ENCODE measurements around the gene PPP6R2. TPM values are rescaled to one million over a fixed set of nuclear protein-coding genes. Genes with fewer than 3 reads are reported as not detected.
"Not testable (repeated sequence)": the region's sequence is repeated elsewhere in the genome, so short reads cannot be mapped to it uniquely, and the experiment has no call there.

Gene PPP6R2
- total RNA-seq, 1 experiment from 2014 or later, result 47.8 TPM

DNA sequence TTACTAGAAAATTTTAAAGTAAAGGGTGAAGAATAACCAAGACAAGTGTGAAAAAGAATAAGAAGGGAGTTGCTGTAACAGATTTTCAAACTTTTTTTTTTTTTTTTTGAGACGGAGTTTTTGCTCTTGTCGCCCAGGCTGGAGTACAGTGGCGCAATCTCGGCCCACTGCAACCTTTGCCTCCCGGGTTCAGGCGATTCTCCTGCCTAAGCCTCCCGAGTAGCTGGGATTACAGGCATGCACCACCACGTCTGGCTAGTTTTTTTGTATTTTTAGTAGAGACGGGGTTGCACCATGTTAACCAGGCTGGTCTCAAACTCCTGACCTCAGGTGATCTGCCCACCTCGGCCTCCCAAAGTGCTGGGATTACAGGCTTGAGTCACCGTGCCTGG lies 20.7 kb downstream of the PPP6R2 start:
- POLR2A ChIA-PET; DNase-seq (ENCODE audit: low spot score); H3K9me3 Mint-ChIP-seq; H3K4me1 Mint-ChIP-seq; H3K27me3 Mint-ChIP-seq (ENCODE audit: low read depth); H3K27ac Mint-ChIP-seq; H3K4me3 Mint-ChIP-seq; ATAC-seq: not testable (repeated sequence)
- H3K36me3 Mint-ChIP-seq, result peaks cover 16% of the 10 kb centered on the region
- CTCF ChIA-PET, result interaction anchor here (0.9 to 1.3 kb wide), 2 partner anchors 22 to 36 kb away, joined by 3 to 5 read pairs; no protein-coding TSS in a partner anchor

DNA sequence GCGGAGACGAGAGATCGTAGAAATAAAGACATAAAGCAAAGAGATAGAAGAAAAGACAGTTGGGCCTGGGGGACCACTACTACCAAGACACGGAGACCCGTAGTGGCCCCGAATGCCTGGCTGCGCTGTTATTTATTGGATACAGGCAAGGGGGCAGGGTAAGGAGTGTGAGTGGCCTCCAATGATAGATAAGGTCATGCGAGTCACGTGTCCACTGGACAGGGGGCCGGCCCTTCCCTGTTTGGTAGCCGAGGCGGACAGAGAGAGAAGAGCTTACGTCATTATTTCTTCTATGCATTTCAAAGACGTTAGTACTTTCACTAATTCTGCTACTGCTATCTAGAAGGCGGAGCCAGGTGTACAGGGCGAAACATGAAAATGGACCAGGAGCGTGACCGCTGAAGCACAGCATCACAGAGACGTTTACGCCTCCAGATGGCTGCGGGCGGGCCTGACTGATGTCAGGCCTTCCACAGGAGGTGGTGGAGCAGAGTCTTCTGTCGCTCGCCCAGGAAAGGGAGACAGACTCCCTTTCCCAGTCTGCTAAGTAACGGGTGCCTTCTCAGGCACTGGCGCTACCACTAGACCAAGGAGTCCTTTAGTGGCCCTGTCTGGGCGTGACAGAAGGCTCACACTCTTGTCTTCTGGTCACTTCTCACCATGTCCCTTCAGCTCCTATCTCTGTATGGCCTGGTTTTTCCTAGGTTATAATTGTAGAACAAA lies 24.8 kb downstream of the PPP6R2 start:
- H3K27ac Mint-ChIP-seq, result no peak overlapping the region

DNA sequence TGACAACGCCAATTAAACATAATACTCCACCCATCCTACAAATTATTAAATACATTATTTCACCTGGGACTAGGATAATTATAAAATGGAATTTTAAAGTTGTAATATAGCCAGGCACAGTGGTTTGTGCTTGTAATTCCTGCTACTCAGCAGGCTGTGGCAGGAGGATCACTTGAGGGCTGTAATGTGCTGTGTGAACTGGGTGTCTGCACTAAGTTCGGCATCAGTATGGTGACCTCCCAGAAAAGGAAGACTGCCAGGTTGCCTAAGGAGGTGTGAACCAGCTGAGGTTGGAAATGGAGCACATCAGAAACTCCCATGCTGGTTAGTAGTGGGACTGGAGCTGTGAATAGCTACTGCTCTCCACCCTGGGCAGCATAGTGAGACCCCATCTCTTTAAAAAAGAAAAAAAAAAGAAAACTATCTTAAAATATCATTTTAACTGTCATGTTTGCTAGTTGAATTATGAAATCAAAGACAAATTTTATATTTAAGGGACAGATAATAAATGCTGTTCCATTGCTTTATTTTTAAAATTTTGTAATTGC lies 28.0 kb downstream of the PPP6R2 start:
- Mint-ChIP-seq H3K9me3 (no peaks in the 10 kb centered on the region), H3K4me3 (no peak overlapping the region), H3K27me3 (ENCODE audit: low read depth) (no peaks in the 10 kb centered on the region), H3K4me1 (no peaks in the 10 kb centered on the region), H3K36me3 (peaks cover 35% of the 10 kb centered on the region), H3K27ac (no peak overlapping the region)
- POLR2A ChIA-PET, result no interaction called here
- CTCF ChIA-PET, result no interaction called here
- DNase-seq (ENCODE audit: low spot score) (no peak), ATAC-seq (no peak)
- TF ChIP-seq, protein P1, sequence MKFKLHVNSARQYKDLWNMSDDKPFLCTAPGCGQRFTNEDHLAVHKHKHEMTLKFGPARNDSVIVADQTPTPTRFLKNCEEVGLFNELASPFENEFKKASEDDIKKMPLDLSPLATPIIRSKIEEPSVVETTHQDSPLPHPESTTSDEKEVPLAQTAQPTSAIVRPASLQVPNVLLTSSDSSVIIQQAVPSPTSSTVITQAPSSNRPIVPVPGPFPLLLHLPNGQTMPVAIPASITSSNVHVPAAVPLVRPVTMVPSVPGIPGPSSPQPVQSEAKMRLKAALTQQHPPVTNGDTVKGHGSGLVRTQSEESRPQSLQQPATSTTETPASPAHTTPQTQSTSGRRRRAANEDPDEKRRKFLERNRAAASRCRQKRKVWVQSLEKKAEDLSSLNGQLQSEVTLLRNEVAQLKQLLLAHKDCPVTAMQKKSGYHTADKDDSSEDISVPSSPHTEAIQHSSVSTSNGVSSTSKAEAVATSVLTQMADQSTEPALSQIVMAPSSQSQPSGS (CRISPR knock-in tag; IDR thresholded peaks at IDR 0.05; ENCODE audit: borderline replicate concordance, low read depth), result no peak
- TF ChIP-seq GABPB1 (CRISPR knock-in tag; IDR thresholded peaks at IDR 0.05) (no peak), NR3C1 (CRISPR knock-in tag; conservative IDR thresholded peaks at IDR 0.05; ENCODE audit: low read depth) (no peak), NFYB (CRISPR knock-in tag; conservative IDR thresholded peaks at IDR 0.05; ENCODE audit: low read depth) (no peak), TEAD1 (CRISPR knock-in tag; IDR thresholded peaks at IDR 0.05) (no peak), MYBL2 (CRISPR knock-in tag; IDR thresholded peaks at IDR 0.05) (no peak), CREB1 (CRISPR knock-in tag; IDR thresholded peaks at IDR 0.05) (no peak), GRHL2 (CRISPR knock-in tag; IDR thresholded peaks at IDR 0.05; ENCODE audit: insufficient replicate concordance, severe bottlenecking) (no peak), EMX1 (CRISPR knock-in tag; IDR thresholded peaks at IDR 0.05) (no peak)
- TF ChIP-seq, protein P2, sequence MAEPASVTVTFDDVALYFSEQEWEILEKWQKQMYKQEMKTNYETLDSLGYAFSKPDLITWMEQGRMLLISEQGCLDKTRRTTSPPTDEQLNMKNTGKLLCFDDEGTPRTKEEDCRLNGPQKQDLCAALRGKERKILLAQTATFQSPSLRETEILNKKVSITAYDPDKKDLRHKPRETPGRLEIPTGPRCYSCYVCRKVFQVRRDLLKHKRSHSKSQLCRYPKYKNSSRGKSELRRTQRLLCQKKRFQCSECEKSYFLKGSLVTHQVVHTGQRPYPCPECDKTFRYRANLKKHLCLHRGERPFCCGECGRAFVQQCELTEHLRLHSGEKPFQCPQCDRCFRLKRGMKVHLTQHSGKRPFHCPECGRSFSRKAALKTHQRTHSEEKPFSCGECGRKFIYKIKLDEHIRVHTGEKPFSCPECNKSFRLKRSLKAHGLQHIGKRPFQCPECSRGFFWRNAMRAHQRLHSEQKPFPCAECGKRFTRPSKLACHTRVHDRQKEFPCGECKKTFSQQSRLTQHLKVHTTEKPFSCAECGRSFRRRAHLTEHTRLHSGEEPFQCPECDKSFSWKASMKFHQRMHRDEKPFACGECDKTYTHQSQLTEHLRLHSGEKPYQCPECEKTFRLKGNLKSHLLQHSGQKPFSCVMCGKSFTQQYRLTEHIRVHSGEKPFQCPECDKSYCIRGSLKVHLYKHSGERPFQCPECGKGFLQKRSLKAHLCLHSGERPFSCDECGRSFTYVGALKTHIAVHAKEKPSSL (CRISPR knock-in tag; conservative IDR thresholded peaks at IDR 0.05), result no peak
- TF ChIP-seq, protein P3, sequence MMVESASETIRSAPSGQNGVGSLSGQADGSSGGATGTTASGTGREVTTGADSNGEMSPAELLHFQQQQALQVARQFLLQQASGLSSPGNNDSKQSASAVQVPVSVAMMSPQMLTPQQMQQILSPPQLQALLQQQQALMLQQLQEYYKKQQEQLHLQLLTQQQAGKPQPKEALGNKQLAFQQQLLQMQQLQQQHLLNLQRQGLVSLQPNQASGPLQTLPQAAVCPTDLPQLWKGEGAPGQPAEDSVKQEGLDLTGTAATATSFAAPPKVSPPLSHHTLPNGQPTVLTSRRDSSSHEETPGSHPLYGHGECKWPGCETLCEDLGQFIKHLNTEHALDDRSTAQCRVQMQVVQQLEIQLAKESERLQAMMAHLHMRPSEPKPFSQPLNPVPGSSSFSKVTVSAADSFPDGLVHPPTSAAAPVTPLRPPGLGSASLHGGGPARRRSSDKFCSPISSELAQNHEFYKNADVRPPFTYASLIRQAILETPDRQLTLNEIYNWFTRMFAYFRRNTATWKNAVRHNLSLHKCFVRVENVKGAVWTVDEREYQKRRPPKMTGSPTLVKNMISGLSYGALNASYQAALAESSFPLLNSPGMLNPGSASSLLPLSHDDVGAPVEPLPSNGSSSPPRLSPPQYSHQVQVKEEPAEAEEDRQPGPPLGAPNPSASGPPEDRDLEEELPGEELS (CRISPR knock-in tag; IDR thresholded peaks at IDR 0.05), result no peak
- TF ChIP-seq, protein P4, sequence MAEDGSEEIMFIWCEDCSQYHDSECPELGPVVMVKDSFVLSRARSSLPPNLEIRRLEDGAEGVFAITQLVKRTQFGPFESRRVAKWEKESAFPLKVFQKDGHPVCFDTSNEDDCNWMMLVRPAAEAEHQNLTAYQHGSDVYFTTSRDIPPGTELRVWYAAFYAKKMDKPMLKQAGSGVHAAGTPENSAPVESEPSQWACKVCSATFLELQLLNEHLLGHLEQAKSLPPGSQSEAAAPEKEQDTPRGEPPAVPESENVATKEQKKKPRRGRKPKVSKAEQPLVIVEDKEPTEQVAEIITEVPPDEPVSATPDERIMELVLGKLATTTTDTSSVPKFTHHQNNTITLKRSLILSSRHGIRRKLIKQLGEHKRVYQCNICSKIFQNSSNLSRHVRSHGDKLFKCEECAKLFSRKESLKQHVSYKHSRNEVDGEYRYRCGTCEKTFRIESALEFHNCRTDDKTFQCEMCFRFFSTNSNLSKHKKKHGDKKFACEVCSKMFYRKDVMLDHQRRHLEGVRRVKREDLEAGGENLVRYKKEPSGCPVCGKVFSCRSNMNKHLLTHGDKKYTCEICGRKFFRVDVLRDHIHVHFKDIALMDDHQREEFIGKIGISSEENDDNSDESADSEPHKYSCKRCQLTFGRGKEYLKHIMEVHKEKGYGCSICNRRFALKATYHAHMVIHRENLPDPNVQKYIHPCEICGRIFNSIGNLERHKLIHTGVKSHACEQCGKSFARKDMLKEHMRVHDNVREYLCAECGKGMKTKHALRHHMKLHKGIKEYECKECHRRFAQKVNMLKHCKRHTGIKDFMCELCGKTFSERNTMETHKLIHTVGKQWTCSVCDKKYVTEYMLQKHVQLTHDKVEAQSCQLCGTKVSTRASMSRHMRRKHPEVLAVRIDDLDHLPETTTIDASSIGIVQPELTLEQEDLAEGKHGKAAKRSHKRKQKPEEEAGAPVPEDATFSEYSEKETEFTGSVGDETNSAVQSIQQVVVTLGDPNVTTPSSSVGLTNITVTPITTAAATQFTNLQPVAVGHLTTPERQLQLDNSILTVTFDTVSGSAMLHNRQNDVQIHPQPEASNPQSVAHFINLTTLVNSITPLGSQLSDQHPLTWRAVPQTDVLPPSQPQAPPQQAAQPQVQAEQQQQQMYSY (CRISPR knock-in tag; IDR thresholded peaks at IDR 0.05), result no peak
- TF ChIP-seq, protein P5, sequence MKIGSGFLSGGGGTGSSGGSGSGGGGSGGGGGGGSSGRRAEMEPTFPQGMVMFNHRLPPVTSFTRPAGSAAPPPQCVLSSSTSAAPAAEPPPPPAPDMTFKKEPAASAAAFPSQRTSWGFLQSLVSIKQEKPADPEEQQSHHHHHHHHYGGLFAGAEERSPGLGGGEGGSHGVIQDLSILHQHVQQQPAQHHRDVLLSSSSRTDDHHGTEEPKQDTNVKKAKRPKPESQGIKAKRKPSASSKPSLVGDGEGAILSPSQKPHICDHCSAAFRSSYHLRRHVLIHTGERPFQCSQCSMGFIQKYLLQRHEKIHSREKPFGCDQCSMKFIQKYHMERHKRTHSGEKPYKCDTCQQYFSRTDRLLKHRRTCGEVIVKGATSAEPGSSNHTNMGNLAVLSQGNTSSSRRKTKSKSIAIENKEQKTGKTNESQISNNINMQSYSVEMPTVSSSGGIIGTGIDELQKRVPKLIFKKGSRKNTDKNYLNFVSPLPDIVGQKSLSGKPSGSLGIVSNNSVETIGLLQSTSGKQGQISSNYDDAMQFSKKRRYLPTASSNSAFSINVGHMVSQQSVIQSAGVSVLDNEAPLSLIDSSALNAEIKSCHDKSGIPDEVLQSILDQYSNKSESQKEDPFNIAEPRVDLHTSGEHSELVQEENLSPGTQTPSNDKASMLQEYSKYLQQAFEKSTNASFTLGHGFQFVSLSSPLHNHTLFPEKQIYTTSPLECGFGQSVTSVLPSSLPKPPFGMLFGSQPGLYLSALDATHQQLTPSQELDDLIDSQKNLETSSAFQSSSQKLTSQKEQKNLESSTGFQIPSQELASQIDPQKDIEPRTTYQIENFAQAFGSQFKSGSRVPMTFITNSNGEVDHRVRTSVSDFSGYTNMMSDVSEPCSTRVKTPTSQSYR (CRISPR knock-in tag; IDR thresholded peaks at IDR 0.05), result no peak
- TF ChIP-seq, protein P6, sequence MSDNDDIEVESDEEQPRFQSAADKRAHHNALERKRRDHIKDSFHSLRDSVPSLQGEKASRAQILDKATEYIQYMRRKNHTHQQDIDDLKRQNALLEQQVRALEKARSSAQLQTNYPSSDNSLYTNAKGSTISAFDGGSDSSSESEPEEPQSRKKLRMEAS (CRISPR knock-in tag; IDR thresholded peaks at IDR 0.05), result no peak

More for the DNA sequence above, 24.8 kb downstream of the PPP6R2 start:
- ChIA-PET POLR2A (no interaction called here), CTCF (interaction anchor here (1.2 kb wide), 1 partner anchor 26 kb away, joined by 6 read pairs; no protein-coding TSS in a partner anchor)
- ATAC-seq (no peak), DNase-seq (ENCODE audit: low spot score) (no peak)
- H3K36me3 Mint-ChIP-seq, result peaks cover 23% of the 10 kb centered on the region
- no peaks in the 10 kb centered on the region for H3K4me1 Mint-ChIP-seq
- no peaks in the 10 kb centered on the region for H3K9me3 Mint-ChIP-seq
- TF ChIP-seq, protein P7, sequence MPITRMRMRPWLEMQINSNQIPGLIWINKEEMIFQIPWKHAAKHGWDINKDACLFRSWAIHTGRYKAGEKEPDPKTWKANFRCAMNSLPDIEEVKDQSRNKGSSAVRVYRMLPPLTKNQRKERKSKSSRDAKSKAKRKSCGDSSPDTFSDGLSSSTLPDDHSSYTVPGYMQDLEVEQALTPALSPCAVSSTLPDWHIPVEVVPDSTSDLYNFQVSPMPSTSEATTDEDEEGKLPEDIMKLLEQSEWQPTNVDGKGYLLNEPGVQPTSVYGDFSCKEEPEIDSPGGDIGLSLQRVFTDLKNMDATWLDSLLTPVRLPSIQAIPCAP (CRISPR knock-in tag; IDR thresholded peaks at IDR 0.05), result no peak
- TF ChIP-seq TCF7 (CRISPR knock-in tag; IDR thresholded peaks at IDR 0.05; ENCODE audit: low read depth) (no peak), NR2C2 (CRISPR knock-in tag; IDR thresholded peaks at IDR 0.05) (no peak), IRF2 (CRISPR knock-in tag; IDR thresholded peaks at IDR 0.05; ENCODE audit: borderline replicate concordance, low read depth) (no peak), ELF4 (CRISPR knock-in tag; IDR thresholded peaks at IDR 0.05; ENCODE audit: low read depth) (no peak), TEAD4 (CRISPR knock-in tag; IDR thresholded peaks at IDR 0.05) (no peak)
- H3K4me3 Mint-ChIP-seq, result no peak overlapping the region
- no peaks in the 10 kb centered on the region for H3K27me3 Mint-ChIP-seq (ENCODE audit: low read depth)
